ENCODE results near the gene RSRC1. TPM values are rescaled to one million over a fixed set of nuclear protein-coding genes. Genes with fewer than 3 reads are reported as not detected.

The RSRC1 gene
- total RNA-seq, 1 experiment from 2014 or later = 60.3 TPM

- POLR2A ChIA-PET (ENCODE audit: unreplicated experiment) = no interaction called here
- H3K9me3 ChIP-seq (ENCODE audit: insufficient read depth, low read depth) = no peaks in the 10 kb centered on the region
- TF ChIP-seq CTCF (conservative IDR thresholded peaks at IDR 0.05) (no peak), EZH2 (IDR thresholded peaks at IDR 0.05; ENCODE audit: low read depth) (no peak)
- H3K9me2 ChIP-seq (ENCODE audit: insufficient read depth) = no peaks in the 10 kb centered on the region
- no TSS peak for BruUV-seq (replicated peaks)
- H3F3A ChIP-seq (ENCODE audit: insufficient read depth, low read depth) = no peaks in the 10 kb centered on the region
- DNase-seq = no peak
- H2AFZ ChIP-seq = no peak overlapping the region; the same call in 1 of the 2 replicates
- H4K20me1 ChIP-seq (ENCODE audit: insufficient read depth) = no peaks in the 10 kb centered on the region
- H3K36me3 ChIP-seq (ENCODE audit: low read depth) = no peaks in the 10 kb centered on the region
- no peak overlapping the region for H3K4me3 ChIP-seq
- no peaks in the 10 kb centered on the region for H3K79me2 ChIP-seq (ENCODE audit: low read depth)
- intact Hi-C loops (cut with micrococcal nuclease; ENCODE audit: unreplicated experiment) = no loop called here
- no peaks in the 10 kb centered on the region for H3K4me1 ChIP-seq (replicated peaks; ENCODE audit: insufficient read depth)
- no peak overlapping the region for H3K27ac ChIP-seq
- CTCF ChIA-PET = no interaction called here
- H3K27me3 ChIP-seq (ENCODE audit: insufficient read depth, low read depth) = no peaks in the 10 kb centered on the region
- H3K4me2 ChIP-seq = no peak overlapping the region
Measured at GRCh38 chr3:158074591-158074990, 35.3 kb upstream of the RSRC1 start.

- no peaks in the 10 kb centered on the region for H3F3A ChIP-seq (ENCODE audit: insufficient read depth, low read depth)
- CTCF ChIA-PET = no interaction called here
- no peak overlapping the region for H3K4me3 ChIP-seq
- DNase-seq = no peak
- H3K4me1 ChIP-seq (replicated peaks; ENCODE audit: insufficient read depth) = no peaks in the 10 kb centered on the region
- TF ChIP-seq CTCF (conservative IDR thresholded peaks at IDR 0.05) = no peak
- no peak for TF ChIP-seq EZH2 (IDR thresholded peaks at IDR 0.05; ENCODE audit: low read depth)
- H3K4me2 ChIP-seq = no peak overlapping the region
- BruUV-seq (replicated peaks) = no TSS peak
- POLR2A ChIA-PET (ENCODE audit: unreplicated experiment) = no interaction called here
- intact Hi-C loops (cut with micrococcal nuclease; ENCODE audit: unreplicated experiment) = no loop called here
- no peak overlapping the region for H3K27ac ChIP-seq
- H3K27me3 ChIP-seq (ENCODE audit: insufficient read depth, low read depth) = no peaks in the 10 kb centered on the region
- H2AFZ ChIP-seq = no peak overlapping the region
- no peaks in the 10 kb centered on the region for H3K9me2 ChIP-seq (ENCODE audit: insufficient read depth)
- H3K9me3 ChIP-seq (ENCODE audit: insufficient read depth, low read depth) = no peaks in the 10 kb centered on the region
- H4K20me1 ChIP-seq (ENCODE audit: insufficient read depth) = no peaks in the 10 kb centered on the region
- H3K36me3 ChIP-seq (ENCODE audit: low read depth) = no peaks in the 10 kb centered on the region
- H3K79me2 ChIP-seq (ENCODE audit: low read depth) = no peaks in the 10 kb centered on the region
Measured at GRCh38 chr3:158079599-158079998, 30.3 kb upstream of the RSRC1 start.

- Histone ChIP-seq H3K79me2 (ENCODE audit: low read depth) (no peaks in the 10 kb centered on the region), H3K4me2 (no peak overlapping the region), H3K9me2 (ENCODE audit: insufficient read depth) (no peaks in the 10 kb centered on the region), H3K36me3 (ENCODE audit: low read depth) (no peaks in the 10 kb centered on the region), H3K9me3 (ENCODE audit: insufficient read depth, low read depth) (no peaks in the 10 kb centered on the region), H4K20me1 (ENCODE audit: insufficient read depth) (no peaks in the 10 kb centered on the region), H3K4me1 (replicated peaks; ENCODE audit: insufficient read depth) (no peaks in the 10 kb centered on the region), H2AFZ (no peak overlapping the region), H3F3A (ENCODE audit: insufficient read depth, low read depth) (no peaks in the 10 kb centered on the region), H3K27ac (no peak overlapping the region), H3K27me3 (ENCODE audit: insufficient read depth, low read depth) (no peaks in the 10 kb centered on the region), H3K4me3 (no peak overlapping the region)
- intact Hi-C loops (cut with micrococcal nuclease; ENCODE audit: unreplicated experiment) = no loop called here
- POLR2A ChIA-PET (ENCODE audit: unreplicated experiment) = no interaction called here
- DNase-seq = no peak
- BruUV-seq (replicated peaks) = no TSS peak
- no peak for TF ChIP-seq EZH2 (IDR thresholded peaks at IDR 0.05; ENCODE audit: low read depth)
- no peak for TF ChIP-seq CTCF (conservative IDR thresholded peaks at IDR 0.05)
- CTCF ChIA-PET = no interaction called here
Measured at GRCh38 chr3:158084651-158085050, 25.2 kb upstream of the RSRC1 start.

Data from PC-9 (cell line).